ENCODE data around the gene GMPPB.

The GMPPB gene

GRCh38 chr3:49713336-49714105 lies 10.2 kb downstream of the GMPPB start:
- H3K4me1 ChIP-seq = peaks cover 13% of the 10 kb centered on the region
- no peak for TF ChIP-seq CTCF (IDR thresholded peaks at IDR 0.05)
- no peaks in the 10 kb centered on the region for H3K27me3 ChIP-seq (ENCODE audit: control insufficient read depth, insufficient read depth, low read length)
- no peaks in the 10 kb centered on the region for H3K79me2 ChIP-seq
- H3K9me3 ChIP-seq (ENCODE audit: control insufficient read depth, low read length) = no peaks in the 10 kb centered on the region
- H3K9ac ChIP-seq = no peak overlapping the region
- H3K27ac ChIP-seq = peak overlapping the region; percentile 82
- no peak overlapping the region for H2AFZ ChIP-seq
- H3K36me3 ChIP-seq (ENCODE audit: control insufficient read depth, insufficient read depth, low read length) = no peaks in the 10 kb centered on the region
- no peak overlapping the region for H3K4me2 ChIP-seq (ENCODE audit: low read length)
- no peak overlapping the region for H3K4me3 ChIP-seq (ENCODE audit: low read depth, low read length)

DNA sequence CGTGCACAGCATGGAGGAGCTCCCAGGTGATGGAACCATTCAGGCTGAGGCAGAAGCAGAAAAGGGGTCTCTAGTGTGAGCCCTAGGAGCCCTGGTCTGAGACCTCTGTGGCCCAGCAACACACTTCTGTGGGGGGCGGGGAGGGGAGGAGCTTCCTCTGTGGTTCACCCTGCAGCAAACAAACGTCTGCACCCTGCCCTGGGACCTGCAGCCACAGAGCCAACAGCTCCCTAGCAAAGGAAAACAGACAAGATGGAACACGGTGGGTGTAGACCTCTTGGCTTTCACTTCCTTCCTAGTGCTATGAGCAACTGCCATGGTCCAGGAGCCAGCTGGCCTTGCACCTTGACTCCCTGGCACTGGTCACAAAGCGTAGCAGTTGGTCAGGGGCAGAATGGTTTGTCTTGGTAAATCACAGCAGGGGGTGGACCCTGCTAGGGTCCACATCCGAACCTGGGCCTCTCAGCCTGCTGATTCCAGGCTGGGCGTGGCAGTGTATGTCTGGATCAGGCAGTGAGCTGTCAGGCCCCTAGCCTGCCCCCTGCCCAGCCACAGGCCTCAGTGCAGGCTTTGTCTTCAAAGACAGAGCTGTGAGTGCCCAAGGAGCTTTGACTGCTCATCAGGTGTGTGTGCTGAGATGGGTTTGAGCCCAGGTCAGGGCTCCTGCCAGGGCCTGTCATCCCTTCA lies 11.0 kb downstream of the GMPPB start:
- Histone ChIP-seq H3K4me2 (ENCODE audit: low read length) (no peak overlapping the region), H3K79me2 (no peaks in the 10 kb centered on the region), H3K4me1 (peaks cover 13% of the 10 kb centered on the region), H3K27ac (no peak overlapping the region), H2AFZ (no peak overlapping the region), H3K9me3 (ENCODE audit: control insufficient read depth, low read length) (no peaks in the 10 kb centered on the region), H3K27me3 (ENCODE audit: control insufficient read depth, insufficient read depth, low read length) (no peaks in the 10 kb centered on the region), H3K36me3 (ENCODE audit: control insufficient read depth, insufficient read depth, low read length) (no peaks in the 10 kb centered on the region), H3K9ac (no peak overlapping the region), H3K4me3 (ENCODE audit: low read depth, low read length) (no peak overlapping the region)
- TF ChIP-seq CTCF (IDR thresholded peaks at IDR 0.05) = no peak

DNA sequence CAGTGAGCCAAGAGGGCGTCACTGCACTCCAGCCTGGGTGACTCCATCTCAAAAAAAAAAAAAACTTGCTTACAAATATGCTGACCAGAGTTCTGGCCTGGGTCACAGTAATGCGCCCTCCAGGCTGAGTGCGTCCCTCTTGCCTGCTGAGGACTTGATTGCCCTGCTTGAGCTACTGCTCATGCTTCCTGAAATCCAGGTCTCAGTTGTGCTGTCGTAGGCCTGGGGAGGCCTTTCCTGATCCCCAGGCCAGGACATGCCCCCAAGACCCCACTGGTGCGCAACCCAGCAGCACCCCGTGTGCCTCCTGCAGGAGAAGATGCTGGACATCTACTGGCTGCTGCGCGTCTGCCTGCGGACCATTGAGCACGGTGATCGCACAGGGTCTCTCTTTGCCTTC lies 11.6 kb downstream of the GMPPB start:
- no peaks in the 10 kb centered on the region for H3K9me3 ChIP-seq (ENCODE audit: control insufficient read depth, low read length)
- no peak overlapping the region for H2AFZ ChIP-seq
- H3K4me2 ChIP-seq (ENCODE audit: low read length) = no peak overlapping the region
- no peaks in the 10 kb centered on the region for H3K27me3 ChIP-seq (ENCODE audit: control insufficient read depth, insufficient read depth, low read length)
- H3K9ac ChIP-seq = no peak overlapping the region
- H3K27ac ChIP-seq = no peak overlapping the region
- H3K79me2 ChIP-seq = no peaks in the 10 kb centered on the region
- no peak overlapping the region for H3K4me3 ChIP-seq (ENCODE audit: low read depth, low read length)
- no peaks in the 10 kb centered on the region for H3K36me3 ChIP-seq (ENCODE audit: control insufficient read depth, insufficient read depth, low read length)
- no peak for TF ChIP-seq CTCF (IDR thresholded peaks at IDR 0.05)
- H3K4me1 ChIP-seq = peaks cover 13% of the 10 kb centered on the region

- no peaks in the 10 kb centered on the region for H3K79me2 ChIP-seq
- no peak overlapping the region for H2AFZ ChIP-seq
- no peak for TF ChIP-seq CTCF (IDR thresholded peaks at IDR 0.05)
- H3K4me1 ChIP-seq = peaks cover 13% of the 10 kb centered on the region
- H3K9ac ChIP-seq = no peak overlapping the region
- no peaks in the 10 kb centered on the region for H3K36me3 ChIP-seq (ENCODE audit: control insufficient read depth, insufficient read depth, low read length)
- H3K27me3 ChIP-seq (ENCODE audit: control insufficient read depth, insufficient read depth, low read length) = no peaks in the 10 kb centered on the region
- no peak overlapping the region for H3K4me2 ChIP-seq (ENCODE audit: low read length)
- H3K27ac ChIP-seq = no peak overlapping the region
- no peak overlapping the region for H3K4me3 ChIP-seq (ENCODE audit: low read depth, low read length)
- no peaks in the 10 kb centered on the region for H3K9me3 ChIP-seq (ENCODE audit: control insufficient read depth, low read length)
Measured at GRCh38 chr3:49711489-49711888, 12.3 kb downstream of the GMPPB start.
